MM.1S (cell line): ENCODE results near the gene ITGA5.

Experiments used
- DNase-seq: peaks from one replicate; pipeline ENCODE4 v3.0.0-alpha.2; 2015
- H2AFZ ChIP-seq: fragments of 300-600 bp; sonication (generic); 2 replicates; pipeline ENCODE4 v1.6.0; 2016; ENCODE audit warnings: antibody characterized with exemption, low read length
- H3F3A ChIP-seq: fragments of 300-600 bp; sonication (generic); 2 replicates; pipeline ENCODE4 v1.6.1; 2016; ENCODE audit warnings: mild to moderate bottlenecking, antibody characterized with exemption, low read length, moderate library complexity, mixed read lengths; ENCODE audit not compliant: insufficient read depth
- H3K27ac ChIP-seq: fragments of 300-600 bp; sonication (generic); 2 replicates; pipeline ENCODE4 v1.5.1; 2016; ENCODE audit warnings: mild to moderate bottlenecking, low read length
- H3K27me3 ChIP-seq: fragments of 300-600 bp; sonication (generic); replicated peaks from 2 replicates; pipeline ENCODE4 v1.6.0; 2016; ENCODE audit warnings: low read length; ENCODE audit not compliant: insufficient read depth
- H3K36me3 ChIP-seq: fragments of 300-600 bp; sonication (generic); replicated peaks from 2 replicates; pipeline ENCODE4 v1.6.1; 2016; ENCODE audit warnings: mild to moderate bottlenecking, low read length, mixed read lengths; ENCODE audit not compliant: insufficient read depth
- H3K4me1 ChIP-seq: fragments of 300-600 bp; sonication (generic); 2 replicates; pipeline ENCODE4 v1.6.1; 2016; ENCODE audit warnings: low read length, mixed read lengths
- H3K4me2 ChIP-seq: fragments of 300-600 bp; sonication (generic); 2 replicates; pipeline ENCODE4 v1.6.0; 2016; ENCODE audit warnings: low read depth, low read length
- H3K4me3 ChIP-seq: fragments of 300-600 bp; sonication (generic); 2 replicates; pipeline ENCODE4 v1.5.1; 2016; ENCODE audit warnings: low read length, mixed read lengths
- H3K79me2 ChIP-seq: fragments of 300-600 bp; sonication (generic); 2 replicates; pipeline ENCODE4 v1.6.1; 2016; ENCODE audit warnings: mixed run types, low read length, mixed read lengths
- H3K9ac ChIP-seq: fragments of 300-600 bp; sonication (generic); 2 replicates; pipeline ENCODE4 v1.6.1; 2016; ENCODE audit warnings: low read length, mixed read lengths
- H3K9me2 ChIP-seq: fragments of 300-600 bp; sonication (generic); replicated peaks from 2 replicates; pipeline ENCODE4 v1.6.1; 2016; ENCODE audit warnings: mild to moderate bottlenecking, low read length, mixed read lengths; ENCODE audit not compliant: insufficient read depth
- H3K9me3 ChIP-seq: fragments of 300-600 bp; sonication (generic); replicated peaks from 2 replicates; pipeline ENCODE4 v1.6.1; 2016; ENCODE audit warnings: mild to moderate bottlenecking, low read length, mixed read lengths; ENCODE audit not compliant: insufficient read depth
- H4K20me1 ChIP-seq: fragments of 300-600 bp; sonication (generic); 2 replicates; pipeline ENCODE4 v1.6.1; 2016; ENCODE audit warnings: mild to moderate bottlenecking, low read length, moderate library complexity, mixed read lengths; ENCODE audit not compliant: insufficient read depth
- EZH2 ChIP-seq: fragments of 300-600 bp; sonication (generic); optimal IDR thresholded peaks from 2 replicates; pipeline ENCODE3; 2017; ENCODE audit warnings: low read depth, mild to moderate bottlenecking, antibody characterized with exemption, low read length, mixed read lengths
- EZH2phosphoT487 ChIP-seq: fragments of 300-600 bp; sonication (generic); IDR thresholded peaks from 2 replicates; pipeline ENCODE4 v1.6.1; 2018; ENCODE audit warnings: antibody characterized with exemption, low read length
- TF ChIP-seq, protein P1 (sequence below): fragments of 300-600 bp; sonication (generic); IDR thresholded peaks from 2 replicates; pipeline ENCODE4 v1.5.1; 2016; ENCODE audit warnings: antibody characterized with exemption, low read length, mixed read lengths

Gene ITGA5

DNA sequence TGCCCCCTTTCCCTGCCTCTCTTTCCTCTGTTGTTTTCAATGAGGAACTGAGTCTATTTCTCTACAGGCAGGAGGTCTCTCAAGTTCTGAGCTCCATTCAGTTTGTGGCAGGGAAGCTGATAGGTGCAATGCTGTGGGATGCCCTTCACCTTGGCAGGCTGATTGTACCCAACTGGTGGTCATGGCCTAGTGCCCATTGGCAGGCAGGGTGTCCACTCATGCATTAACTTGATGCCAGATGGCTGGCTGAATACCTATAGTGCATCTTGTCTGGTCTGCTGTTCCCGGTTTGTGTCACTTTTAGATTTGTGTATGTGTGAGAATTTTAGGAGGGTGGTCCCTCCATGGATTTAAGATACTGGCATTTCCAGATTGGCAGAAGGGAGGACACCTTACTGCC, 20.0 kb upstream of the ITGA5 start:
- Histone ChIP-seq H3K9me3 (no peaks in the 10 kb centered on the region), H2AFZ (no peak overlapping the region), H3K27me3 (no peaks in the 10 kb centered on the region), H3K4me2 (no peak overlapping the region), H3K9ac (no peak overlapping the region), H3K27ac (no peak overlapping the region), H3K36me3 (no peaks in the 10 kb centered on the region), H3F3A (no peaks in the 10 kb centered on the region), H3K4me3 (no peak overlapping the region), H3K79me2 (no peaks in the 10 kb centered on the region), H3K9me2 (no peaks in the 10 kb centered on the region), H3K4me1 (no peaks in the 10 kb centered on the region), H4K20me1 (no peaks in the 10 kb centered on the region)
- DNase-seq, result no peak
- TF ChIP-seq EZH2, result no peak
- TF ChIP-seq EZH2phosphoT487, result no peak
- TF ChIP-seq, protein P1, sequence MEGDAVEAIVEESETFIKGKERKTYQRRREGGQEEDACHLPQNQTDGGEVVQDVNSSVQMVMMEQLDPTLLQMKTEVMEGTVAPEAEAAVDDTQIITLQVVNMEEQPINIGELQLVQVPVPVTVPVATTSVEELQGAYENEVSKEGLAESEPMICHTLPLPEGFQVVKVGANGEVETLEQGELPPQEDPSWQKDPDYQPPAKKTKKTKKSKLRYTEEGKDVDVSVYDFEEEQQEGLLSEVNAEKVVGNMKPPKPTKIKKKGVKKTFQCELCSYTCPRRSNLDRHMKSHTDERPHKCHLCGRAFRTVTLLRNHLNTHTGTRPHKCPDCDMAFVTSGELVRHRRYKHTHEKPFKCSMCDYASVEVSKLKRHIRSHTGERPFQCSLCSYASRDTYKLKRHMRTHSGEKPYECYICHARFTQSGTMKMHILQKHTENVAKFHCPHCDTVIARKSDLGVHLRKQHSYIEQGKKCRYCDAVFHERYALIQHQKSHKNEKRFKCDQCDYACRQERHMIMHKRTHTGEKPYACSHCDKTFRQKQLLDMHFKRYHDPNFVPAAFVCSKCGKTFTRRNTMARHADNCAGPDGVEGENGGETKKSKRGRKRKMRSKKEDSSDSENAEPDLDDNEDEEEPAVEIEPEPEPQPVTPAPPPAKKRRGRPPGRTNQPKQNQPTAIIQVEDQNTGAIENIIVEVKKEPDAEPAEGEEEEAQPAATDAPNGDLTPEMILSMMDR, result no peak

DNA sequence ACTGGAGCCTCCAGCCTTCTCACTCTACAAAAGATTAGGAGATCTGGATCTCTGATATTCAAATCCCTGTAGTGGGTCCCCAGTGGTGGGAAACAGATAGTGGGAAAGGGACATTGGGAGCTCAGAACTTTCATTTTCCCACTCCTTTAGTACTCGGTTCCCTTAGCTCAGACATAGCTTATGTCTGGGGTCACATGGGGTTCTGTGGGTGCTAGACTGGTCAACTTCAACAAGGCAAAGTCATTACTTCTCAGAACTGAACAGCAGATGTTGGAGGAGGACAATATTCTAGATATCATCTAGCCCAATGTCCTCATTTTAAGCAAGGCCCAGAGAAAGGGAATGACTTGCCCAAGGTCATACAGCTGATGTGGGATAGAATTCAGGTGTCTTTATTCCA, 19.5 kb upstream of the ITGA5 start:
- Histone ChIP-seq H3F3A (no peaks in the 10 kb centered on the region), H3K4me1 (no peaks in the 10 kb centered on the region), H3K79me2 (no peaks in the 10 kb centered on the region), H3K9me3 (no peaks in the 10 kb centered on the region), H3K9ac (no peak overlapping the region), H3K27me3 (no peaks in the 10 kb centered on the region), H2AFZ (no peak overlapping the region), H4K20me1 (no peaks in the 10 kb centered on the region), H3K4me3 (no peak overlapping the region), H3K9me2 (no peaks in the 10 kb centered on the region), H3K36me3 (no peaks in the 10 kb centered on the region), H3K27ac (no peak overlapping the region), H3K4me2 (no peak overlapping the region)
- TF ChIP-seq, protein P1, result no peak
- TF ChIP-seq EZH2phosphoT487, result no peak
- no peak for TF ChIP-seq EZH2
- no peak for DNase-seq

DNA sequence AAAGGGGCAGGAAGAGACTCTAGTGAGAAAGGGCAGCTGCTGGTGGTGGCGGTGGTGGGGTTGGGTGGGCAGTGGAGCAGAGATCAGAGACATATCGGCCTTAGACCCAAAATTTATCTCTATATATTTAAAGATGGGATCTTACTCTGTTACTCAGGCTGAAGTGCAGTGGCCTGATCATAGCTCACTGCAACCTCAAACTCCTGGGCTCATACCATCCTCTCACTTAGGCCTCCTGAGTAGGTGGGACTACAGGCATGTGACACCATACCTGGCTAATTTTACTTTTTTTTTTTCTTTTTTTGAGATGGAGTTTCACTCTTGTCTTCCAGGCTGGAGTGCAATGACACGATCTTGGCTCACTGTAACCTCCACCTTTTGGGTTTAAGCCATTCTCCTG, 18.6 kb upstream of the ITGA5 start:
- no peak overlapping the region for H3K4me3 ChIP-seq
- H3K27me3 ChIP-seq, result no peaks in the 10 kb centered on the region
- H3K4me1 ChIP-seq, result no peaks in the 10 kb centered on the region
- TF ChIP-seq, protein P1, result no peak
- TF ChIP-seq EZH2 (no peak), EZH2phosphoT487 (no peak)
- H3K36me3 ChIP-seq, result no peaks in the 10 kb centered on the region
- no peak overlapping the region for H3K27ac ChIP-seq
- H3F3A ChIP-seq, result no peaks in the 10 kb centered on the region
- H2AFZ ChIP-seq, result no peak overlapping the region
- no peaks in the 10 kb centered on the region for H3K79me2 ChIP-seq
- no peak for DNase-seq
- no peaks in the 10 kb centered on the region for H4K20me1 ChIP-seq
- no peaks in the 10 kb centered on the region for H3K9me3 ChIP-seq
- no peak overlapping the region for H3K9ac ChIP-seq
- H3K9me2 ChIP-seq, result no peaks in the 10 kb centered on the region
- no peak overlapping the region for H3K4me2 ChIP-seq
